GM12891 (cell line): ENCODE results near the gene SETBP1.

Experiments
- DNase-seq: peaks from one replicate; pipeline ENCODE4 v3.0.0; 2011; ENCODE audit warnings: low spot score; ENCODE audit not compliant: insufficient read length
- FAIRE-seq: peaks from 2 replicates; lab custom pipeline; 2011; peaks lifted over from hg19 to GRCh38; lab: Jason Lieb, UNC
- PAX5 ChIP-seq: IDR thresholded peaks from 2 replicates; pipeline ENCODE4 v1.6.1; 2011; ENCODE audit warnings: low read length, moderate library complexity, mild to moderate bottlenecking; ENCODE audit not compliant: insufficient read depth, severe bottlenecking
- POLR2A ChIP-seq: IDR thresholded peaks from 2 replicates; pipeline ENCODE4 v1.6.1; 2011; ENCODE audit warnings: low read depth, low read length, control low read depth
- POLR2AphosphoS5 ChIP-seq: IDR thresholded peaks from 2 replicates; pipeline ENCODE4 v1.6.1; 2011; ENCODE audit warnings: low read depth, low read length, control low read depth
- POU2F2 ChIP-seq: IDR thresholded peaks from 2 replicates; pipeline ENCODE4 v1.6.1; 2011; ENCODE audit warnings: low read depth, mild to moderate bottlenecking, control low read depth, low read length, moderate library complexity
- SPI1 ChIP-seq: IDR thresholded peaks from 2 replicates; pipeline ENCODE4 v1.6.1; 2011; ENCODE audit warnings: low read depth, low read length, control low read depth
- TAF1 ChIP-seq: IDR thresholded peaks from 2 replicates; pipeline ENCODE4 v1.6.1; 2011; ENCODE audit warnings: low read depth, low read length, control low read depth

Gene SETBP1

GRCh38 chr18:45034179-45034578 is 353.5 kb downstream of the SETBP1 start:
- TF ChIP-seq TAF1 (no peak), PAX5 (no peak), POLR2A (no peak), POLR2AphosphoS5 (no peak), SPI1 (no peak), POU2F2 (no peak)
- FAIRE-seq (no peak), DNase-seq (no peak)

DNA sequence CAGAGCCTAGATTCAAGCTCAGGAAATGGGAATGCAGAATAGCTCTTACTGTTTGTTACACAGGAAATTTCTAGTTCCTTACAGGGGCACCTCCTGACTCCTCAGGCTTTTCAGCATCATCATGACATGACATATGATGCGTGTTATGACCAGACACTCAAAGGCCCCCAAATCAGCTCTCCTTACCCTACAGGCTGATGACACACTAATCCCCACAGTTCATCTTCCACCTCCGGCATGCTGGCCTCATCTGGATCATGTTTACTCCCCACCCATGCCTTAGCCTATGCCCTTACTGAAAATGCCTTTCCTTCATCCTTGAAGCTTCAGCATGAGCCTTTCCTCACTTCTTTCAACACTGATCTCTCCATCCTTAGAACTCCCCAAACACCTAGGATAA is 356.9 kb downstream of the SETBP1 start:
- no peak for TF ChIP-seq SPI1
- no peak for TF ChIP-seq POLR2A
- no peak for TF ChIP-seq POLR2AphosphoS5
- TF ChIP-seq TAF1, result no peak
- TF ChIP-seq POU2F2, result no peak
- no peak for TF ChIP-seq PAX5
- DNase-seq (no peak), FAIRE-seq (no peak)

DNA sequence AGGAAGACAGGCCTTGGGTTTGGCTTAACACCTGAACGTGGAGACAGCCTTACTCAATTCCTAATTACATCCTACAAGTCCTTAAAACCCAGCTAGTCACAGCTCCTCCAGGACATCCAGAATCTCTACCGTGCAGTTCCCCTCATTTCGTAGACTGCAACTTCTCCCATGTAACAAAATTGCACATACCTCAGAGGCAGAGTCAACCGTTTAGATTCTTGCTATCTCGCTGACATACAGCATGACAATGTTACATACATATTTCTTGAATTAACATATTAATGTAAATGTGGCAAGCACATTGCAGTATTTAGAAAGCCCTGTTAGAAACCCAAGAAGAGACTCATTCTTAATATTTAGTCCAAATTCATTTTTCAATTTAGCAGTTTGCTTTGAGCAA is 358.7 kb downstream of the SETBP1 start:
- DNase-seq, result no peak
- no peak for FAIRE-seq
- no peak for TF ChIP-seq POLR2A
- TF ChIP-seq SPI1, result no peak
- no peak for TF ChIP-seq TAF1
- no peak for TF ChIP-seq PAX5
- no peak for TF ChIP-seq POU2F2
- TF ChIP-seq POLR2AphosphoS5, result no peak

DNA sequence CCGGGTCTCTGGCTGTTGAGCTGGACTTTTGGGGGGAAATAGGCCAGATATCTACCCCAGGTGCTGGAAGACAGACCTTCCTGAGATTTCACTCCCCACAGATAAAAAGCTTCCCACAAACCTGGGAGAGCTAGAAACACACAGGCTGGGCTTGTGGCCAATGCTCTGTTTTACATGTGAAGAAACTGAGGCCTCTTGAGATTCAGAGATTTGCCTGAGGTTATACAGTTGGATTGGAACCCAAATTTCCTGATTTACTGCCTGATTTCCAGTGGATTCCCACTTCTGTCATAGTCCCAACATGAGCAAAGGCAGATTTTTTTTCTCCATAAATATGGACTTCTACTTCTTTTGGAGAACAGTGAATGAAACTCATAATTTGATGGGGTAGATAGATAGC is 360.2 kb downstream of the SETBP1 start:
- FAIRE-seq (no peak), DNase-seq (no peak)
- no peak for TF ChIP-seq POLR2AphosphoS5
- no peak for TF ChIP-seq POLR2A
- no peak for TF ChIP-seq SPI1
- no peak for TF ChIP-seq PAX5
- TF ChIP-seq TAF1, result no peak
- TF ChIP-seq POU2F2, result no peak

DNA sequence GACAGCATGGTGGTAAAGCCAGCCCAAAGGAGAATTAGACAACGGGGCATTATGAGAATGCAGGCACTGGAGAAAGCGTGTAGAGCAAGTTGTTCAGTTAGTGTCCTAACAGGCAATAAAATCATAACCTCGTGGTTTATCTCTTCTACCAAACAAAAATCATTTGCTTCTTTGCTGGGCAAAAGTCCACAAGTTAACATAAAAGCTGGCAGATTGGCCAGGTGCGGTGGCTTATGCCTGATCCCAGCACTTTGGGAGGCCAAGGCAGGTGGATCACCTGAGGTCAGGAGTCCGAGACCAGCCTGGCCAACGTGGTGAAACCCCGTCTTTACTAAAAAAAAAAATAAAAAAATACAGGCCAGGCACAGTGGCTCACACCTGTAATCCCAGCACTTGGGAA is 364.1 kb downstream of the SETBP1 start:
- TF ChIP-seq TAF1 (no peak), POU2F2 (no peak), POLR2AphosphoS5 (no peak), POLR2A (no peak), SPI1 (no peak)
- no peak for DNase-seq
- FAIRE-seq, result no peak

DNA sequence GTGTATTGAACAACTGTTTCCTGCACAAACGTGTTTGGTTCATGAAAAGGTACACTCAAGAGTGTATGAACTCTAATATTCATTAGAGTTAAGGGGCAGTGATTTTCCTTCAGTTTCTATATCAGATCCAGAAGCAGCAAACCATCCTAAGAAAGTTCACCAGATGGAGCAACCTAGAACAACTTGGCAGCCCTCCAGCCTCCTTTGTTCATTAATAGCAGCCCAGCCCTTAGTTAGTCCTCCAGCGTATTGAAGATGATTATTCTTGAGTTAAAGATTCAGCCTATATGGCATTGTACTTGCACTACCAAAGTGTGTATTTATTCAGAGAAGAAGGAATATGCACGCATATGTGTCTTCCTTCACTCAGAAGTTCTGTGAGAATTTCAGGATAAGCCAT is 365.5 kb downstream of the SETBP1 start:
- no peak for TF ChIP-seq POLR2A
- no peak for TF ChIP-seq POU2F2
- no peak for TF ChIP-seq TAF1
- no peak for TF ChIP-seq SPI1
- no peak for TF ChIP-seq PAX5
- no peak for TF ChIP-seq POLR2AphosphoS5
- no peak for FAIRE-seq
- no peak for DNase-seq

DNA sequence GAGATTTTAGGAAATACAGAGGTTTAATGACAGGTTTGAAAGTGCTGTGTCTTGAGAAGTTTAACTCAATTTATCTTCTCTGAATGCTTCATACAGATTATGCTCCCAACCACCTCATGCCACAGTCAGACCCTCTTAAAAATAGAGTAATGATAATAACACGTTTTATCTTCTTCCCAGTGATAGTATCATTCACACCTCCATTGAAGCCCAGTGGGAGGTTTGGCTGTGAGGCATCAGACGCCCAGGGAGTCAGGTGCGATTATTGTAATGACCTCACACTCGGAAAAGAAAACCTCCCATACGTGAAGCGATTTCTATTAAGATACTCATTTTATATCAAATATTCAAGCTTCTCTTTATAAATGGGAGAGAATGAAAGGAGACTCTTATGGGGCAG is 366.3 kb downstream of the SETBP1 start:
- FAIRE-seq, result no peak
- no peak for TF ChIP-seq POLR2A
- TF ChIP-seq POU2F2, result no peak
- no peak for TF ChIP-seq PAX5
- TF ChIP-seq POLR2AphosphoS5, result no peak

DNA sequence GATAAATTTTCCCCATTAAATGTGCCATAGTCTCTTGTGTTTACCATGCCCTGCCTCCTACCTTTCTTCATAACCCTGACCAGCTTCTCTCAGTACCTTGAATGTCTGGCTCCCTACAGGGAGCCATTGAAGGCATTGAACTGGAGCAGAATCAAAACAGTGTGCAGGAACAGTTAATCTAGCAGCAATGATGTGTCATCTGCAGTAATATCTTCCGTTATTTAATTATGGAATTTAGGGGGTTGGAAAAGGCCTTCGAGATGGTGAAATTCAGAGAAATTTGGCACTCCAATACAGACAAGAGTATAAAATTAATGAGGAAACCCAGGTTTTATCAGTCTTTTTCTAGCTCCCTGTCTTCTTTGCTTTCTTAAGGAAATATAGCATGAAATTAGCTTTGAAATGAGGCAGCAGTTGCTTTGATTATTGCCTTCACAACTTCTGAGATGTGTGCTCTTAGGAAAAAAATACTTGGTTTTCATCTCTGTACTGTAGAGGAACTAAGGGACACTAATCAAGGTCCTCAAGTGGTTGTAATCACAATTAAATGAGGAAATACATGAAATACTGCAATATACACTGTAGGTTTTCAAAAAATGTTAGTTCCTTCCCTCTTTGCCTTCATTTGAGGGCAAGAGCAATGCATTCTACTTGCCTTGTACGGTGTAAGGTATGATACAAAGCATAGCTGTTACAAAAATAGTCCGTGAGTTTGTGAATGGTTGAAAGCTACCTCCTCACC is 369.1 kb downstream of the SETBP1 start:
- DNase-seq (no peak), FAIRE-seq (no peak)
- TF ChIP-seq POLR2A (no peak), POLR2AphosphoS5 (no peak), POU2F2 (no peak), TAF1 (no peak), SPI1 (no peak), PAX5 (no peak)

More for the DNA sequence above, 366.3 kb downstream of the SETBP1 start:
- DNase-seq, result no peak

DNA sequence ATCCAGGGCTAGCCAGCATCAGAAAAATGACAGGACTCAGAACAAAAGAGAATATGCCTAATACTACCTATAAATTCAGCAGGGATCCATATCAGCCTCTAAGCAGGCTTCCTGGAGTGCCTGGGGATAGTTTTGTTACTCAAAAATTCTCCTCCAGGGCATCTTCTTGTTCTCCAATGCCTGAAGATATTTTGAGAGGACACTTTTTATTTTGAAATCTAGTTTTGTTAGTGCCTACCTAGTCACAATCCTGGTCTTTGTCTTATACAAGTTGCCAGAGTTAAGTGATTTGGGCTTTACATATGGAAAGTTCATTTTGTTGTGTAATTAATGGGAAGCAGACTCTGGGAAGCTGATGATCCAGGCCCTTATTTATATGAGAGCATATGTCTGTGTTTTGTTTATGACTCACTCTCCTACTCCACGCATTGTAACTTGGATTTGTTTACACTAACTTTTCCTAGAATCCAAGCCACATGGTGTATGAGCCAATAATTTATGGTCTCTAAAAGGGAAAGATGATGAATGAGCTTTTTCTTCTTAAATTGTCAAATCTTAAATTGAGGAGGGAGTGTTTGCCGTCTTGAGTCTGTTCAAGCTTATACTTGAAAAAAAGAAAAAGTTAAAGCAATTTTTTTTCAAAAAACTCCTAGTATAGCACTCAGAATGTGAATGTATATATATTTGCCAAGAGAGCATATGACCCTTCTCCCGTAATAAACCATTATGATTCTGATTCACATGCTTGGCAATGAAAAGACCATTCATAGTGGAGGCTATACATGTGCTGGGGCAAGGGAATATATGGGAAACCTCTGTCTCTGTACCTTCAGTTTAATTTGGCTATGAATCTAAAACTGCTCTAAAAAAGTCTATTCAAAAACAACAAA is 370.3 kb downstream of the SETBP1 start:
- no peak for FAIRE-seq
- TF ChIP-seq POLR2A (no peak), SPI1 (no peak), TAF1 (no peak), POU2F2 (no peak), POLR2AphosphoS5 (no peak), PAX5 (no peak)
- DNase-seq, result no peak
